GM19043 (cell line): ENCODE measurements around the gene LTB4R2.
"Not testable (repeated sequence)": the region's sequence is repeated elsewhere in the genome, so short reads cannot be mapped to it uniquely, and the experiment has no call there.

Source experiments
- ATAC-seq: cut with Tn5 transposase; IDR thresholded peaks from one replicate; pipeline ENCODE4 v1.9.1; 2021; ENCODE audit warnings: low read depth; ENCODE audit not compliant: unreplicated experiment

Gene LTB4R2

DNA sequence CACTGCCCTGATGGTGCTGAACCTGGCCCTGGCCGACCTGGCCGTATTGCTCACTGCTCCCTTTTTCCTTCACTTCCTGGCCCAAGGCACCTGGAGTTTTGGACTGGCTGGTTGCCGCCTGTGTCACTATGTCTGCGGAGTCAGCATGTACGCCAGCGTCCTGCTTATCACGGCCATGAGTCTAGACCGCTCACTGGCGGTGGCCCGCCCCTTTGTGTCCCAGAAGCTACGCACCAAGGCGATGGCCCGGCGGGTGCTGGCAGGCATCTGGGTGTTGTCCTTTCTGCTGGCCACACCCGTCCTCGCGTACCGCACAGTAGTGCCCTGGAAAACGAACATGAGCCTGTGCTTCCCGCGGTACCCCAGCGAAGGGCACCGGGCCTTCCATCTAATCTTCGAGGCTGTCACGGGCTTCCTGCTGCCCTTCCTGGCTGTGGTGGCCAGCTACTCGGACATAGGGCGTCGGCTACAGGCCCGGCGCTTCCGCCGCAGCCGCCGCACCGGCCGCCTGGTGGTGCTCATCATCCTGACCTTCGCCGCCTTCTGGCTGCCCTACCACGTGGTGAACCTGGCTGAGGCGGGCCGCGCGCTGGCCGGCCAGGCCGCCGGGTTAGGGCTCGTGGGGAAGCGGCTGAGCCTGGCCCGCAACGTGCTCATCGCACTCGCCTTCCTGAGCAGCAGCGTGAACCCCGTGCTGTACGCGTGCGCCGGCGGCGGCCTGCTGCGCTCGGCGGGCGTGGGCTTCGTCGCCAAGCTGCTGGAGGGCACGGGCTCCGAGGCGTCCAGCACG is 6.1 kb downstream of the LTB4R2 start:
- no peak for ATAC-seq

DNA sequence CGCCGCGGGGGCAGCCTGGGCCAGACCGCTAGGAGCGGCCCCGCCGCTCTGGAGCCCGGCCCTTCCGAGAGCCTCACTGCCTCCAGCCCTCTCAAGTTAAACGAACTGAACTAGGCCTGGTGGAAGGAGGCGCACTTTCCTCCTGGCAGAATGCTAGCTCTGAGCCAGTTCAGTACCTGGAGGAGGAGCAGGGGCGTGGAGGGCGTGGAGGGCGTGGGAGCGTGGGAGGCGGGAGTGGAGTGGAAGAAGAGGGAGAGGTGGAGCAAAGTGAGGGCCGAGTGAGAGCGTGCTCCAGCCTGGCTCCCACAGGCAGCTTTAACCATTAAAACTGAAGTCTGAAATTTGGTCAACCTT is 6.6 kb downstream of the LTB4R2 start:
- ATAC-seq = no peak

DNA sequence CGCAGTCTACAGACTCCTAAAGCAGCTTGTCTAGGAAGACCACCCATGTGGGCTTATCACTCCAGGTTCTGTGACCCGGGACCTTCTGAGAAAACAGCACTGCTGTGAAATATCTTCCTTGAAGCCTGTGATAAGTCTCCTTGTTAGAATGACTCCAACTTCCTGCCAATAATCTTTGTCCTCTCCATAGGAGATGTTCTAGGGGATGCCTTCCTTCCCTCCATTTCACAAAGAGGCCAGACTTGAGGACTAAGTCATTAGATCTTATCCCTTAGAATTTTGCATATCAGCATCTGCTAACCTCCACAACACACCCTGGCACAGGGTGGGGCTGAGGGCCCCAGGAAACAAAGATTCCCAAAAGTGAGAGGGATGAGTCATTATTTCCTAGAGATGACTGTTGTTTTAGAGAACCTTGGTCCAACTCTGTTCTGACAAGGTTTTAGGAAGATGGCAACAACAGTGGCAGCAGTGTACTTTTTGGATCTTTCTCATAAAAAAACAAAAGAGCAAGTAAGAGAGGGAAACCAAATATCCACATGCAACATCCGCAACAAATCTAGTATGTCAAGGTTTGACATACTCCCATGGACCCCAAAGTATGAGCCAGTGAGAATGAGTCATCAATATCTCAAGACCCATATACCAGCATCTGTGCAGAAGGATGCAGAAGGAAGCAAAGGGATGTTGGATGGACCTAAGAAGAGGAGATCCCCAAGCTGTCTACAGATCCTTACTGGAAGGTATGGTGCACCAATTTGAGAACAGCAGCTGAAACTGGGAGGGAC is 7.4 kb downstream of the LTB4R2 start:
- ATAC-seq = no peak

DNA sequence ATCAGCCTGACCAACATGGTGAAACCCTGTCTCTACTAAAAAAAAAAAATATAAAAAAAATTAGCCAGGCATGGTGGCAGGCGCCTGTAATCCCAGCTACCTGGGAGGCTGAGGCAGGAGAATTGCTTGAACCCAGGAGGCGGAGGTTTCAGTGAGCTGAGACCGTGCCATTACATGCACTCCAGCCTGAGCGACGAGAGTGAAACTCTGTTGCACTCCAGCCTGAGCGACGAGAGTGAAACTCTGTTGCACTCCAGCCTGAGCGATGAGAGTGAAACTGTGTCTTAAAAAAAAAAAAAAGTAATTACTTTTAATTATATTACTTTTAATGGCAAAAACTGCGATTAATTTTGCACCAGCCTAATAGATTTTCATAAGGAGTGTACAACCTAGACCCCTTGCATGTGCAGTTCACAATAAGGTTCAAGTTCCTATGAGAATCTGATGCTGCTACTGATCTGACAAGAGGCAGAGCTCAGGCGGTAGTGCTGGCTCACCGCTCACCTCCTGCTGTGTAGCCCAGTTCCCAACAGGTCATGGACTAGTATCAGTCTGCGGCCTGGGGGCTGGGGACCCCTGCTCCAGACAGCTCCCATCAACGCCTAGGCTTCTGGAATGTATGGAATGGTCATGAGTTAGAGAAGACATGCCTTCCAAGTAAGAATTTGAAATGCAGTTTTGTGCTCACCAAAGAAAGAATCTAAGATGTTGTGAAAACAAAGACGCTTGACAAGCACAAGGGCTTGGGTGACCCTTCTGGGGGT is 11.5 kb downstream of the LTB4R2 start:
- ATAC-seq = no peak

DNA sequence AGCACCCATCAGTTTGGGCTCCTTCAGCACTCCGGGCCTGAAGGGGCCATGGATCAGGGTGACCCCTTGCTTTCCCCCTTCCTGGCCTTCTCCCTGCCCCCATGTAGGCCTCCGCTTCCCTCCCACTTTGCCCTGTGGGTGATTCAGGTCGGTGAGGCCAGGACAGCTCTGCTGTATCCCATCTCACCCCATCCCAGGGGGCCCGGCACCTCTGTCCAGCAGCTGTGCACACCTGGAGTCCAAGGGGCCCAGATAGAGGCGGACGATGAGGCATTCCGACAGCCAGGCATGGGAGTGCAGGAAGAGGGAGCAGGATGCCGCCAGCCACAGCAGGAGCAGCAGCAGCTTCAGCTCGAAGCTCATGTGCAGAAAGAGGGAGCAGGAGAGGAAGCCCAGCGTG is 12.7 kb downstream of the LTB4R2 start:
- ATAC-seq = no peak

DNA sequence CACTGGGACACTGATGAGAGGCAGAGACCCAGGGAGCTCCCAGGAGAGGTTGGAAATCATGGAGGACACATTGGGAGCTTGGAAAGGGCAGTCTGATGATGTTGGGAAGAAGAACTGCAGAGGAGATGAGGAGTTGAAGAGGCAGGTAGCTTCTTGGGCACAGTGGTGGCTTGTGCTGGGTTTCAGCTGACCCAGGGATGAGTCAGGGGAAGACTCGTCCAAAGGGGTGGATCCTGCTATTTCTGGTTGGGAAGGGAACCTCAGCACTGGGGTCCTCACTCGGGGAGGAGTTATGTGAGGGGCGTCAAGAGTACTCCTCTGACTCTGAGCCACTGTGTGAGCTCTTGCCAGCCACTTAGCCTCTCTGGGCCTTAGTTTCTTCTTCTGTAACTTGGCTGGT is 13.4 kb downstream of the LTB4R2 start:
- ATAC-seq = no peak

DNA sequence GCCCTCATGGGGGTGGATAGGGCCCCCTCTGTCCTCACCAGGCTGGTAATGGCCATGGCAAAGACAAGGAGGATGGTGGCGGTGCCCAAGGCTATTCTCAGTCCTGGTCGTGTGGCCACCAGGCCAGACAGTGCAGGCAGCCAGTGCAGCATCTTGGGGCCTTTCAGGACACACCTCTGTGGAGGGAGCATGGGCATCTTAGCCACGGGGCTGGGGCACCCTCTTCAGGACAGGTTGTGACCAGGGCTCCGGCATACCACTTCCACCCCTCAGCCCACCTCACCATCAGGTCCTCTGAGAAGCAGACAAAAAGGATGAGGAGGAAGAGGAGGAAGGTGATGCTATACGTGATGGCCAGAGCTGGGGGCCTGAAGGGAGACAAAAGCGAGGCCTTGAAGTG is 14.1 kb downstream of the LTB4R2 start:
- ATAC-seq = no peak

DNA sequence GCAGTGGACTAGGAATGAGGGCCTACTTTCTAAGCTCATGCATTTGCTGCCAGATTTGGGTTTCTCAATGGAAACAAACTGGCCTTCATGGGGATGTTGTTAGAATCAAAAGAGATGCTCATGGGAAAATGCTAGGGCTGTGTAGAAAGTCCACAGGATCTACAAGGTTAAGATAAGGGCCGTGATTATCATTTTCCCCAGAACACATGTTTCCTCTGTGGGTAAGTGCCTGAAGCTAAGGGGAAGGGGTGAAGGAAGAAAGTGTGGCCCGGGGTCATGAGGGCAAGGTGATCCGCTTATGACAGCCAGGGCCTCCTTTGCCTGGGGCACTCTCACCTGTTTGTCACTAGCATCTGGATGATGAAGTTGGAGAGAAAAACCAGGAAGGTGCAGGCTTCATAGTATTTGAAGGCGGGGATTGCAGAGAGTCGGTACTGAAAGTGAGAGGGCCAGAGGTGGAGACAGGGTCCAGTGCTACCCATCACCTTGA is 15.1 kb downstream of the LTB4R2 start:
- no peak for ATAC-seq

DNA sequence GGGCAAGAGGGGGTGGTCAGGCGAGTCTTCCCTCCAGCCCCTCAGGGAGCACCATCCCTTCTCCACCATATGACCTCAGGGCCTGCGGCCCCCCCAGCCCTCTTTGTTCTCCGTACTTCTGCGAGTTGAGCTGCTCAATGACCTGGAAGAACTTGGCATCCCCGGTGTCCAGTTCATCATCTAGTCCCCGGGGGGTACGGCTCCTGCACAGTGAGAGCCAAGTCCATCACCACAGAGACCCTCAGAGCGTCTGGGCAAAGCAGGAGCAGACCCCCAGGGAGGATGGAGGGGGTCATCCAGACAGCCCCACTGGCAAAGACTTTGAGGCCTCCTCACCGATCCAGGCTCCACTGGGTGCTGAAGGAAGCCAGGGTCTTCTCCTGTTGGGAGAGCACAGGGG is 16.0 kb downstream of the LTB4R2 start:
- no peak for ATAC-seq

DNA sequence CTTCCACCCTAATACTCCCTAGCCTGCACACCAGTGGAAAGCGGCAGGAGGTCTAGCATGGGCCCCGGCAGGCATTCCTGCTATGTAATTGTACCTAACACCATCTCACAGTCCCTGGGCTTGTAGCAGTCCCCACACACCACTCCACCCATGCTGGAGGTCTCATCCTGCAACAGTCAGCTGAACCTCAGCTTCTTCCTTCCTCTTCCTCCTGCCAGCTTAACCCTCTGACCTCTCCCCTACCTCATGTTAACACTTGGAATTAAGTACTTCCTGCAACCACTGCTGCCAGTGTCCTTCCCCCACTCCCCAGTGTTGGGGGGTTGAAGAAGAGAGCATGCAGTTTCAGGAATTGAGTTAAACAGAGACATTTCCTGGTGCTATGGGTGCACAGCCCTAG is 17.4 kb downstream of the LTB4R2 start:
- ATAC-seq = no peak

DNA sequence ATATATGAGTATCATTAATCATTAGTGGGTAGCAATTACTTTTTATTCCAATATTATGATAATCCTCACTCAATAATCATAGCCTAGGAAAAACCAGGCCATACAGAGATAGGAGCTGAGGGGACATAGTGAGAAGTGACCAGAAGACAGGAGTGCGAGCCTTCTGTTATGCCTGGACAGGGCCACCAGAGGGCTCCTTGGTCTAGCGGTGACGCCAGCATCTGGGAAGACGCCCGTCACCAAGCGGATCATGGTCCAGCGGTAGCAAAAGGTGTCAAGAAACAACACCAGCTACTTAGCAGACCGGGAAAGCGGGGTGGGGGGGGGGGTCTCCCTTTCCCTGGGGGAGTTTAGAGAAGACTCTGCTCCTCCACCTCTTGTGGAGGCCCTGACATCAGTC is 18.0 kb downstream of the LTB4R2 start:
- ATAC-seq = not testable (repeated sequence)

DNA sequence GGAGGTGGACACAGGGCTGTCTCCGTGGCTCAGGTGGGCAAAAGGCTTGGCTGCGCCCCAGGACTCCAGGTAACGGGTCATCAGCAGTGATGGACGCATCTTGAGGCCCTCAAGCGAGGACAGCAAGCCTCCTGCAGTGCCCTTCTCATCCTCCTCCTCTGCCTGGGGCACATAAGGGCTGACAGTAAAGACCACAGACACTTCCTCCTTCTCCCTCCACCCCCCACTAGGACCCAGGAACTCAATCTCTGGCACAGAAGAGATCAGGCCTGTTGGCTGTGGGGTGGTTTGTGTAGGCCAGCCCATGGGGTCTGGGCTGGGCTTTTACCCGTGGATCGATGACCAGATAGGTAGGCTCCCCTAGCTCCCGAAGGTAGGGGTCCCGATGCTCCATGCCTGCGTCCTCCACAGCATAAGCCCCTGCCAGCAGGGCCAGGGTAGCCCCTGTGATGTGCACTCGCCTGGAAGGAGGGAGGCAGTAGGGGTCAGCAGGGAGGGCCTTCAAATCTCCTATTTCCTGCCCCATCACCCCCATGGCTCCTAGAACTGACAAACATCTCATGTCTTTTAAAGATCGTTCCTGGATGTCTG is 19.2 kb downstream of the LTB4R2 start:
- no peak for ATAC-seq

DNA sequence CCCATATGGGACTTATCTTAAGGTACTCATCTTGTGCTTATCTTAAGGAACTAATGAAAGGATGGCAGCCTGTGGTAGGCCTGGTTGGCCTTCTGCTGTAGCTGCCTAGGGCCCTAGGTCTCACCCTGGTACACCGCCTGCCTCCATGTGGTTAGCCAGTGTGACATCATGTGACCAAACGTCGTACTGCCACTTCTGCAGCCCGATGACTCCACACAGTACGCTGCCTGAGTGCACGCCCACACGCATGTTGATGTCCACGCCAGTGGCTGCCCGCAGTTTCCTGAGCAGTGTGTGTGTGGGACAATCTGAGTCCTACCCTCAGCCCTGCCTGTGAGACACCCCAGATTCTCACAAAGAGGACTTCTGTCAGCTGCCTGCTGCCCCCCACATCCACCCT is 19.8 kb downstream of the LTB4R2 start:
- no peak for ATAC-seq

DNA sequence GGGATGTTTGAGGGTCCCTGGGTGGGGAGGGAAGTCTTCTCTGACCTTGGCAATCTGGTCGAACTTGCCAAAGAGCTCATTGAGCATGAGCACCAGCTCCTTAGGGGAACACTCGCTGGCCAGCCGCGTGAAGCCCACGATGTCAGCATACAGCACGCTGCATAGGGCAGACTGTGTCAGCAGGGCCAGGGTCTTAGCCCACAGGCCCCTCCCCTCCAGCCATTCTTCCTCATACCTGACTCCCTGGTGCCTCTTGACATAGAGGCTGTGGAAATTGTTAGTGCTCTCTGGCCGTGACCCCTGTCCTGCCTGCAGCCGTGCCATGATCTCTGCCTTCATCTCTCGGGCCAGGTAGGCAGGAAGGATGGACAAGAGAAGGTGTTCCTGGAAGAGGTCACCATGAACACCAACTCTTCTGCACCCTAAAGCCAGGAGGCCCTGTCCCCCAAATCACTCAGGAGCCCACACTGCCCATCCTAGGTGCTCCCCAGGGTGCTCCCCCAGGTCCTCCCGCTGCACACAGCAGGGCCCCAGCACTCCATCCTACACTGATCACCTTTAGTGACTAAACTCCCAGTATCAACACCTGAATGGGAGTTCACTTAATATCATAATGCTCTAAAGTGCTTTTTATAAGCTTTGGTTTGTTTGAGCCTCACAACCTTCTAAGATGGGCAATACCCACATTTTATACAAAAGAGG is 21.2 kb downstream of the LTB4R2 start:
- ATAC-seq = no peak

DNA sequence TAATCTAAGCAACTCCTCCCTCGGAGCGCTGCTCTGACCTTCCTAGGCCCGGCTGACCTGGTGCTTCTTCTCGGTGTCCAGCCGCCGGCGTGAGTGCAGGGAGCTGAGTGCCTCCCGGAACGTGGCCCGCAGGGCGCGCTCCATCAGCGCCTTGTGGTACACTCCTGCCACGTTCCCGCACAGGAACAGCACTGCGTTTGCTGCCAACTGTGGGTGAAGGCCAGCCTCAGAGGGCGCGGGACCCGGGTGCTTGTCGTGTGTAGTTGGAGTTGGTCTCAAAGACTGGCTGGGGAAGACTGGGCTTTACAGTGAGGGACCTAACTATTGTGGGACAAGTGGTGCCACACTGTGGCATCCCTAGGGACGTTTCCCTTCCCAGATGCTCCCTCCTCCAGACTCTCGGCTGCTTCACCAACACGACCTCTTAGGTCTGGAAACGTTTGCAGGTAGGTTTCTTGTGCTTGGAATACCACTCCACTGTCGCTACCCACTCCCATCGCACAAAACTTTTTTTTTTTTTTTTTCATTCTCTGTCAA is 21.9 kb downstream of the LTB4R2 start:
- ATAC-seq = no peak

DNA sequence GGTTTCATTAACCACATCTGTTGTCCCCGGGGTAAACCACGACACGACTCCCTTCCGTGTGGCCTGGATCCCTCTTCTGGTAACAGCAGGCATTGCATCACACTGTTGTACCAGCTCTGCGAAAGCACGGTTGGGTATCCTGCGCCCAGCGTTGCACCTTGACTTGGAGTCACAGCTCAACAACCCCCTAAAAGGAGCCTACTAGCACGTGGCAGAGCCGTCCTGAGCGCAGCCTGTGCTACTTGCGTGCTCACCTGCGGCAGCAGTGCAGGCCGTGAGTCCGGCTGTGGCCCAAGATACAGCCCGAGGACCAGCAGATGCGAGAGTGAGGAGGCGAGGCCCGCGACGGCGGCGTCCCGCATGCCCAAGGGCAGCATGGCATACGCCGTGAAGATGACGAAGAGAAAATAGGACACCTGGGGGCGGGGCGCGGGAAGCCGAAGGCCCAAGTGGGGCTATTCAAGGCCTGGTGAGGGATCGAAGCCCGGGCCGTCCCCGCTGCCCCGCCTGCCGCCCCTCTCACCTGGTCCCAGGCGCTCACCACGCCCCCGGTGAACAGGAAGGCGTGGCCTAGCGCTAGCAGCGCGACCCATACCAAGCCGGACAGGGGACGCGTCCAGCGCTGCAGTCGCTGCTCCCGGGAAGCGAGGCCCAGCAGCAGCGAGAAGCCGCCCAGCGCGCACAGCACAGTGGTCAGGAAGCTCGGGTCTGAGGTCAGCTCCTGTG is 22.5 kb downstream of the LTB4R2 start:
- peak; percentile 67 for ATAC-seq

DNA sequence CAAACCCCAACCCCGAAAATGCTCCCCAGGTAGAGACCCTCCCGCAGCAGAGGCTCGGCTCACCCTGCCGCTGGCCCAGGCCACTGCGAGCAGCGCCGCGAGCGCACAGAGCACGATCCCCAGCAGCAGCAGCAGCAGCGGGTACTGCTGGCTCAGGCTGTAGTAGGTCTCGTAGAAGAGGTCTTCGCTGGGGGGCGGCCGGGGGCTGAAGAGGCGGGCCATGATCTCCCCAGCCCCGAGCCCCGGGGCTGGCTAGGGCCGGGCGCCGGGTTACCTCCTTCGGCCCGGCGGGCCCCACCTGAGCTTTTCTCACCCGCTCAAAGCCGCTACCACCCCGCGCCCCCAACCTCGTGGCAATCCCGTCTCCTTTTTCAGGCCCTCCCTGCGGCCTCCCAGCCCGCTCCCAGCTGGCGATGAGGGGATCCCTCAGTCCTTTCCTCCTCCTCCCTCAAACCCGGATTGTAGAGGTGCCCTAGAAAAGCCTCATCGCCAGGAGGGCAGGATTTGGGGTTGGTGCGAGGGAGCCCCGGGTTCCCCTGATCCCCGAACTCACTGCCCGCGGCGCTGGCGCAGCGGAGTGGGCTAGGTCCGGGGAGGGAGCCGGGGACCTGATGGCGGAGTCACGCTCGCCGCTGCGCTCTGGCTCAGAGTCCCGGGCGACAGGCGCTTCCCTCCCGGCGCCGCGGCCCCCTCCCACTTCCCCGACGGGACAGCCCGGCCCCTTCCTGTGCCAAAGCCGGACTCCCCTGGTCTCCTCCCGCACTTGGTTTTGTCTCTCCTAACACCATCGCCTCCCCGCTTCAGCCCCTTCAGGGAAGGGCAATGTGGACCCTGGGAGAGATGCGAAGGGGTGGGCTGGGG is 24.7 kb downstream of the LTB4R2 start, which contains the start of gene ADCY4:
Gene ADCY4 (minus strand): TSS at position 641 of the 861 bp plus-strand sequence. CDS start 419 bp downstream, at position 222.
- no peak for ATAC-seq

DNA sequence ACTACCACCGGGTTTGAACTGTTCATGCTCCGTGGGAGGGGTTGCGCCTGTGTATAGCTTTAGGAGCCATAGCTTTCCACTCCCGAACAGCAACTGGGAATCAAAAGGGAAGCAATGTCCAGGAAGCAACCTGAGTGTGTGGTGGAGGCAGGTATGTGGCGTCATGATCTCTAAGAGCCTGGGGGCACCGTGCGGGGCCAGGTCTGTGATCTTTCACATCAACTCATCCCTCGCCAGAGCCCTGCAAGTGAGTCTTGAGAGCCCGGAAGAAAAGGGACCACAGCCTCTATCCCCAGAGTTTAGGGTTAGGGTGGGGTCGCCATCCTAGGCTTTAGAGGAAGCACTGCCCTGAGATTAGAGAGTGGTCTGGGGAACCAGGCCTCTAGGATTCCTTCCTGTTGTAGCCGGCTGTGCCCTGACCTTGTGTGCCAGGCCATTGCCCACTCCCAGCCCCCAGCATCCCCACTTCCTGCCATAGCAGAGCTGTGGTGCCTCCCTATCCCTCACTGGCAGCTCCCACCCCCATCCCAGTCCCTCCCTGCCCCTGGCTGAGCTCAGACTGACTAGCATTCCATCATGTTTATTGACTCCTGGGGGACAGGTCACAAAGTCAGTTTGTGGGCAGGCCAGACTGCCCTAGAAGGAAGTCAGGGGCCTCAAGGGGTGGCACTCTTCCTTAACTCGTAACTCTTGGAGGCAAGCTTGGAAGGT is 25.7 kb downstream of the LTB4R2 start:
- no peak for ATAC-seq
